Astrocyte (in vitro differentiated cells and primary cell): ENCODE results near the gene DPF3.

ENCODE experiments used
- CTCF ChIP-seq: IDR thresholded peaks from 2 replicates; pipeline ENCODE4 v1.5.1; 2011; ENCODE audit warnings: low read depth, mild to moderate bottlenecking, inconsistent platforms, low read length, moderate library complexity; ENCODE audit not compliant: insufficient read depth
- EZH2 ChIP-seq: IDR thresholded peaks from 2 replicates; pipeline ENCODE4 v1.6.1; 2012; ENCODE audit warnings: mild to moderate bottlenecking, low read length, inconsistent platforms; ENCODE audit not compliant: insufficient read depth

GRCh38 chr14:72625689-72626088, 268.2 kb downstream of the DPF3 start:
- TF ChIP-seq EZH2 (no peak), CTCF (no peak)
